HL-60 (cell line): ENCODE results near the gene NEDD4L.

ENCODE experiments used
- DNase-seq, 2 experiments: peaks; one replicate each; pipeline ENCODE4 v3.0.0-alpha.2; 2010 to 2020; ENCODE audit warnings: low read depth in 1 of 2, low spot score in 1 of 2
- H3K27ac ChIP-seq: fragments of 250-450 bp; sonication (Bioruptor Pico); replicated peaks from 2 replicates; pipeline ENCODE4 v1.5.1; 2020; ENCODE audit warnings: mild to moderate bottlenecking, moderate library complexity
- H3K27me3 ChIP-seq: fragments of 250-450 bp; sonication (Bioruptor Pico); 2 replicates; pipeline ENCODE4 v1.5.1; 2021; ENCODE audit warnings: mild to moderate bottlenecking, moderate library complexity; ENCODE audit not compliant: insufficient read depth, poor library complexity, severe bottlenecking
- H3K4me3 ChIP-seq: replicated peaks from 2 replicates; pipeline ENCODE4 v1.5.1; 2011; ENCODE audit warnings: mild to moderate bottlenecking, control low read depth, low read length; ENCODE audit not compliant: insufficient read depth
- GABPA ChIP-seq: IDR thresholded peaks from 2 replicates; pipeline ENCODE4 v1.6.1; 2012; ENCODE audit warnings: low read depth
- POLR2AphosphoS5 ChIP-seq: IDR thresholded peaks from 2 replicates; pipeline ENCODE4 v1.6.1; 2012; ENCODE audit warnings: low read depth
- REST ChIP-seq: IDR thresholded peaks from 2 replicates; pipeline ENCODE4 v1.6.1; 2012; ENCODE audit warnings: low read depth; ENCODE audit not compliant: insufficient replicate concordance
- SPI1 ChIP-seq: IDR thresholded peaks from 2 replicates; pipeline ENCODE4 v1.6.1; 2012; ENCODE audit warnings: low read depth, mild to moderate bottlenecking, borderline replicate concordance
- TF ChIP-seq, protein P1 (sequence below): IDR thresholded peaks from one replicate; pipeline ENCODE4 v1.5.1; 2011; ENCODE audit warnings: low read length, control low read depth, inconsistent platforms; ENCODE audit not compliant: insufficient read depth

NEDD4L gene

GRCh38 chr18:58402951-58403702, 359.1 kb downstream of the NEDD4L start:
- H3K27ac ChIP-seq, result no peak overlapping the region
- H3K4me3 ChIP-seq, result no peak overlapping the region
- DNase-seq, result no peak
- TF ChIP-seq, protein P1, sequence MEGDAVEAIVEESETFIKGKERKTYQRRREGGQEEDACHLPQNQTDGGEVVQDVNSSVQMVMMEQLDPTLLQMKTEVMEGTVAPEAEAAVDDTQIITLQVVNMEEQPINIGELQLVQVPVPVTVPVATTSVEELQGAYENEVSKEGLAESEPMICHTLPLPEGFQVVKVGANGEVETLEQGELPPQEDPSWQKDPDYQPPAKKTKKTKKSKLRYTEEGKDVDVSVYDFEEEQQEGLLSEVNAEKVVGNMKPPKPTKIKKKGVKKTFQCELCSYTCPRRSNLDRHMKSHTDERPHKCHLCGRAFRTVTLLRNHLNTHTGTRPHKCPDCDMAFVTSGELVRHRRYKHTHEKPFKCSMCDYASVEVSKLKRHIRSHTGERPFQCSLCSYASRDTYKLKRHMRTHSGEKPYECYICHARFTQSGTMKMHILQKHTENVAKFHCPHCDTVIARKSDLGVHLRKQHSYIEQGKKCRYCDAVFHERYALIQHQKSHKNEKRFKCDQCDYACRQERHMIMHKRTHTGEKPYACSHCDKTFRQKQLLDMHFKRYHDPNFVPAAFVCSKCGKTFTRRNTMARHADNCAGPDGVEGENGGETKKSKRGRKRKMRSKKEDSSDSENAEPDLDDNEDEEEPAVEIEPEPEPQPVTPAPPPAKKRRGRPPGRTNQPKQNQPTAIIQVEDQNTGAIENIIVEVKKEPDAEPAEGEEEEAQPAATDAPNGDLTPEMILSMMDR, result no peak
- no peak for TF ChIP-seq SPI1
- TF ChIP-seq GABPA, result no peak
- no peak for TF ChIP-seq REST
- no peak for TF ChIP-seq POLR2AphosphoS5
- H3K27me3 ChIP-seq, result peaks cover 3% of the 10 kb centered on the region

DNA sequence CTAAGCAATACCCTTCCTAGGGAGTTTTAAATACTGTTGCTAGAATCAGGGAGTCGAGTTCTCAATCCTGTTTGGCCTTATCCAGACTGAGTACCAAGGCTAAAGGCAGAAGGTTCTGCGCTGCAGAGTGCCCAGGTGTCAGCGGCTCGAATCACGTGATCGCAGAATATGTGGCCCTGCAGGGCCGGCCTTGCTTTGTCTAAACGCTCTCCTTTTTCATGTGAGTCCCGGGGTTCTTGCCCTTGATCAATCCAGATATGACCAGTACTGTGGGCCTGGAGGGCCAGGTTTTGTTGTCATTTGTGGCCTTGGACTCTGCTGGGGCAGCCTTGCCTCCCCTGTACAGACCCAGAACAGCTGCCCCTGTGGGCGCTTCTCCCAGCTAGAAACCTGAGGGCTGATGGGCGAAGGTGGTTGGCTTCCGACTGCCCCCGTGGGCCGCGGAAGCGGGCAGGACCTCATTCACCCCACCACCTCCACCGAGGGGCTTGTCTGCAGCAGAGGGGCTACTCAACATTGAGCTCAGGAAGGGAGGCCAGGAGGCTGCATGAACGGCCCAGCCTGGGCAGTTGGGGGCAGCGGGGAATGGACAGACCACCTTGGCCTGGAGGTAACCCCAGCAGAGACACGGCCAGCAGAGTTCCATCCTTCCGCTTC, 359.9 kb downstream of the NEDD4L start:
- H3K4me3 ChIP-seq, result no peak overlapping the region
- no peak for DNase-seq
- TF ChIP-seq GABPA (no peak), REST (no peak), POLR2AphosphoS5 (no peak), SPI1 (no peak)
- TF ChIP-seq, protein P1, result no peak
- peaks cover 3% of the 10 kb centered on the region for H3K27me3 ChIP-seq
- no peak overlapping the region for H3K27ac ChIP-seq

- no peak overlapping the region for H3K4me3 ChIP-seq
- no peak for DNase-seq
- H3K27ac ChIP-seq, result no peak overlapping the region
- peaks cover 6% of the 10 kb centered on the region for H3K27me3 ChIP-seq
- TF ChIP-seq, protein P1, result no peak
- no peak for TF ChIP-seq GABPA
- no peak for TF ChIP-seq POLR2AphosphoS5
- no peak for TF ChIP-seq REST
- no peak for TF ChIP-seq SPI1
These were observed 361.3 kb downstream of the NEDD4L start for GRCh38 chr18:58405107-58405898.
